Effector memory CD4-positive, alpha-beta T cell (primary cell): ENCODE measurements around the gene AFG1L.
"Not testable (repeated sequence)": the region's sequence is repeated elsewhere in the genome, so short reads cannot be mapped to it uniquely, and the experiment has no call there.

Source experiments
- DNase-seq, 3 donors: peaks; one replicate each; pipeline ENCODE4 v3.0.0-alpha.2; 2020
- H3K27ac ChIP-seq: 2 replicates; pipeline ENCODE4 v1.7.0; 2013; ENCODE audit warnings: mild to moderate bottlenecking, low read length, moderate library complexity; ENCODE audit not compliant: insufficient read depth, poor library complexity, severe bottlenecking
- H3K27me3 ChIP-seq: replicated peaks from 2 replicates; pipeline ENCODE4 v1.7.0; 2013; ENCODE audit warnings: mild to moderate bottlenecking, low read length; ENCODE audit not compliant: insufficient read depth, control insufficient read depth, poor library complexity, severe bottlenecking
- H3K36me3 ChIP-seq: 2 replicates; pipeline ENCODE4 v1.7.0; 2013; ENCODE audit warnings: mild to moderate bottlenecking, low read length, moderate library complexity; ENCODE audit not compliant: control insufficient read depth, insufficient read depth
- H3K4me1 ChIP-seq: 2 replicates; pipeline ENCODE4 v1.7.0; 2013; ENCODE audit warnings: low read length, mild to moderate bottlenecking; ENCODE audit not compliant: control insufficient read depth, insufficient read depth, poor library complexity, severe bottlenecking
- H3K4me3 ChIP-seq: 2 replicates; pipeline ENCODE4 v1.7.0; 2013; ENCODE audit warnings: low read length, low read depth, mild to moderate bottlenecking; ENCODE audit not compliant: insufficient read depth, poor library complexity, severe bottlenecking
- H3K9me3 ChIP-seq: 2 replicates; pipeline ENCODE4 v1.7.0; 2013; ENCODE audit warnings: mild to moderate bottlenecking, low read length, moderate library complexity; ENCODE audit not compliant: control insufficient read depth

Gene AFG1L

GRCh38 chr6:108287373-108287772 lies 7.5 kb upstream of the AFG1L start:
- no peak for DNase-seq
- Histone ChIP-seq H3K4me3 (no peak overlapping the region), H3K27ac (no peak overlapping the region), H3K36me3 (no peaks in the 10 kb centered on the region), H3K27me3 (no peaks in the 10 kb centered on the region), H3K9me3 (no peaks in the 10 kb centered on the region), H3K4me1 (no peaks in the 10 kb centered on the region)

- DNase-seq = no peak
- Histone ChIP-seq H3K4me3 (no peak overlapping the region), H3K27me3 (no peaks in the 10 kb centered on the region), H3K36me3 (no peaks in the 10 kb centered on the region), H3K4me1 (no peaks in the 10 kb centered on the region), H3K9me3 (no peaks in the 10 kb centered on the region), H3K27ac (no peak overlapping the region)
Observed at GRCh38 chr6:108288742-108289141, 6.1 kb upstream of the AFG1L start.

- Histone ChIP-seq H3K9me3 (no peaks in the 10 kb centered on the region), H3K4me3 (no peak overlapping the region), H3K4me1 (peaks cover 4% of the 10 kb centered on the region), H3K27me3 (no peaks in the 10 kb centered on the region), H3K27ac (no peak overlapping the region), H3K36me3 (no peaks in the 10 kb centered on the region)
- no peak for DNase-seq
Observed at GRCh38 chr6:108291091-108291490, 3.8 kb upstream of the AFG1L start.

- DNase-seq, H3K9me3 ChIP-seq, H3K4me3 ChIP-seq, H3K36me3 ChIP-seq, H3K27me3 ChIP-seq, H3K4me1 ChIP-seq, H3K27ac ChIP-seq: not testable (repeated sequence)
Observed at GRCh38 chr6:108292561-108292960, 2.3 kb upstream of the AFG1L start.

- Histone ChIP-seq H3K27ac (no peak overlapping the region), H3K4me1 (peaks cover 4% of the 10 kb centered on the region), H3K4me3 (peak overlapping the region; percentile 95), H3K36me3 (no peaks in the 10 kb centered on the region), H3K9me3 (no peaks in the 10 kb centered on the region), H3K27me3 (no peaks in the 10 kb centered on the region)
- DNase-seq = no peak
Observed at GRCh38 chr6:108293527-108294296, 1.1 kb upstream of the AFG1L start.

- Histone ChIP-seq H3K27me3 (no peaks in the 10 kb centered on the region), H3K27ac (peak overlapping the region; percentile 95), H3K9me3 (no peaks in the 10 kb centered on the region), H3K36me3 (no peaks in the 10 kb centered on the region), H3K4me1 (peaks cover 4% of the 10 kb centered on the region), H3K4me3 (peak overlapping the region; percentile 95)
- DNase-seq = no peak
Observed at GRCh38 chr6:108294297-108294726, 542 bp upstream of the AFG1L start.

- H3K36me3 ChIP-seq = no peaks in the 10 kb centered on the region
- H3K9me3 ChIP-seq = no peaks in the 10 kb centered on the region
- no peak overlapping the region for H3K27ac ChIP-seq
- H3K4me1 ChIP-seq = peaks cover 4% of the 10 kb centered on the region
- H3K4me3 ChIP-seq = peak overlapping the region; percentile 95
- no peak for DNase-seq
- H3K27me3 ChIP-seq = no peaks in the 10 kb centered on the region
Observed at GRCh38 chr6:108295676-108296075, 822 bp downstream of the AFG1L start.

GRCh38 chr6:108302386-108302785 lies 7.5 kb downstream of the AFG1L start:
- Histone ChIP-seq H3K36me3 (no peaks in the 10 kb centered on the region), H3K4me1 (no peaks in the 10 kb centered on the region), H3K27me3 (no peaks in the 10 kb centered on the region), H3K9me3 (no peaks in the 10 kb centered on the region), H3K27ac (no peak overlapping the region), H3K4me3 (no peak overlapping the region)
- DNase-seq = no peak

- H3K36me3 ChIP-seq = no peaks in the 10 kb centered on the region
Observed at GRCh38 chr6:108304646-108305045, 9.8 kb downstream of the AFG1L start.

GRCh38 chr6:108308641-108309040 lies 13.8 kb downstream of the AFG1L start:
- H3K36me3 ChIP-seq, H3K27me3 ChIP-seq, H3K4me1 ChIP-seq, H3K27ac ChIP-seq, H3K9me3 ChIP-seq, DNase-seq, H3K4me3 ChIP-seq: not testable (repeated sequence)

More at GRCh38 chr6:108304646-108305045, 9.8 kb downstream of the AFG1L start:
- Histone ChIP-seq H3K4me1 (no peaks in the 10 kb centered on the region), H3K27ac (no peak overlapping the region), H3K9me3 (no peaks in the 10 kb centered on the region), H3K4me3 (no peak overlapping the region), H3K27me3 (no peaks in the 10 kb centered on the region)
- no peak for DNase-seq
